ENCODE measurements around the gene NPAS3. TPM values are rescaled to one million over a fixed set of nuclear protein-coding genes. Genes with fewer than 3 reads are reported as not detected.

Gene NPAS3
- total RNA-seq, 1 donor from 2014 or later, result 5.2 TPM

DNA sequence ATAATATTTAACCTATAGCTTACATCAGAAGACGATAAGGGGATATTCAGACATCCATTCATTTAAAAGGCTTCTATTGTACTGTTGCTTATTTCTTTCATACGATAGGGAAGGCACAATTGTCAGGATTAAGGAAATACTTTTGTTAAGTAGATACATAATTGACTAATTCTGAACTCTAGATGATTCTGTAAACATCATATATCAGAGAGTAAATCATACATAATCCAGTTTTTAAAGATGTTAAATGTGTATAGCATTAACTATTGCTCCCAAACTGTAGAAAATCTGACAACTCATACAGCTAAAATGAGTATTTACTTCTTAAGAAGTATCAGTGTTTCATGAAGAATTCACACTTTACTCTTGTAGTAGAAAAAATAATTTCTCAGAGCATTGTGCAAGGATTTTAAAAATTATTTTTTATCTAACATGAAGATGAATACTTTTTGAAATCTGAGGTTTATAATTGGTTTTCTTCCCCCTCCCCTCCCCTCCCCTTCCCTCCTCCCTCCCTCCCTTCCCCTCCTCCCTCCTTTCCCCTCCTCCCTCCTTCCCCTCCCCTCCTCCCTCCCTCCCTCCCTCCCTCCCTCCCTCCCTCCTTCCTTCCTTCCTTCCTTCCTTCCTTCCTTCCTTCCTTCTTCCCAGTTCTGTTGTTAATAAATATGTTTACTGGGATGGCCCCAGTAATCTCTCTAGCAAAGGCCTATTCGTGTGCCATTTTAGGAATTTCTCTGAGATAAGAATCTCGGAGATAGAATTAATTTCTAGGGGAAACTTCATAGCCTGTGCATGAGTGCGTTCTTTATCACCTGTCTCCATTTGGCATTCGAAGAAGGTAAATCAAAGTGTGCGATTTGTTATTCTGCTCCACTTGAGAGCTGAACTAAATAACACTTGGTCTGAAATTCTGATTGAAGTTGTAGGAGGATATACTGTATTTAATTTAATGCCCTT lies 2.3 kb downstream of the NPAS3 start:
- TF ChIP-seq, protein P1, sequence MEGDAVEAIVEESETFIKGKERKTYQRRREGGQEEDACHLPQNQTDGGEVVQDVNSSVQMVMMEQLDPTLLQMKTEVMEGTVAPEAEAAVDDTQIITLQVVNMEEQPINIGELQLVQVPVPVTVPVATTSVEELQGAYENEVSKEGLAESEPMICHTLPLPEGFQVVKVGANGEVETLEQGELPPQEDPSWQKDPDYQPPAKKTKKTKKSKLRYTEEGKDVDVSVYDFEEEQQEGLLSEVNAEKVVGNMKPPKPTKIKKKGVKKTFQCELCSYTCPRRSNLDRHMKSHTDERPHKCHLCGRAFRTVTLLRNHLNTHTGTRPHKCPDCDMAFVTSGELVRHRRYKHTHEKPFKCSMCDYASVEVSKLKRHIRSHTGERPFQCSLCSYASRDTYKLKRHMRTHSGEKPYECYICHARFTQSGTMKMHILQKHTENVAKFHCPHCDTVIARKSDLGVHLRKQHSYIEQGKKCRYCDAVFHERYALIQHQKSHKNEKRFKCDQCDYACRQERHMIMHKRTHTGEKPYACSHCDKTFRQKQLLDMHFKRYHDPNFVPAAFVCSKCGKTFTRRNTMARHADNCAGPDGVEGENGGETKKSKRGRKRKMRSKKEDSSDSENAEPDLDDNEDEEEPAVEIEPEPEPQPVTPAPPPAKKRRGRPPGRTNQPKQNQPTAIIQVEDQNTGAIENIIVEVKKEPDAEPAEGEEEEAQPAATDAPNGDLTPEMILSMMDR (IDR thresholded peaks at IDR 0.05; ENCODE audit: unreplicated experiment), result no peak
- no peaks in the 10 kb centered on the region for H3K36me3 Mint-ChIP-seq
- H3K27me3 Mint-ChIP-seq (ENCODE audit: low read depth), result peaks cover 58% of the 10 kb centered on the region
- H3K9me3 Mint-ChIP-seq, result no peaks in the 10 kb centered on the region
- no peak overlapping the region for H3K4me3 Mint-ChIP-seq
- no peak overlapping the region for H3K27ac Mint-ChIP-seq
- no peak for DNase-seq (ENCODE audit: low spot score in 2 of 2, unreplicated experiment in 2 of 2)
- H3K4me1 Mint-ChIP-seq, result peaks cover 19% of the 10 kb centered on the region

DNA sequence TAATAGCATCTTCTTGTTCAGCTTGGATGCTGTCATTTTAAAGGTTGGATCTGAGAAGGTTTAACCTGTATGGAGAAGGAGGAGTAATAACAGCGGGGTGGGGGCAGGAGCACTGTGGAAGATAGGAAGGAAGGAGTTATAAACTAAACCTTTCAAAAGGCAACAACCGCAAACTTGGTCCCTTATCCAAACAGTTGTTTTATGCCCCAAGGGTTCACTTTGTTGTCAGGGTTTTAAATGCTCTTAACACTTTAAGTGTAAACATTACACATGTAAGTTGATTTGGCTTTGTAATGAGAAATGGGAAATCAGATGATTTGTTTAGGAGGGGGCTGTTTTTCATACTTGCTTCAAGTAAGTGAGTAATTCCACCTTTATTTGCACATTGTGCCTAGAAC lies 3.0 kb downstream of the NPAS3 start:
- peaks cover 19% of the 10 kb centered on the region for H3K4me1 Mint-ChIP-seq
- TF ChIP-seq, protein P1 (IDR thresholded peaks at IDR 0.05; ENCODE audit: unreplicated experiment), result no peak
- no peak for DNase-seq (ENCODE audit: low spot score in 2 of 2, unreplicated experiment in 2 of 2)
- no peaks in the 10 kb centered on the region for H3K9me3 Mint-ChIP-seq
- H3K36me3 Mint-ChIP-seq, result no peaks in the 10 kb centered on the region
- H3K27ac Mint-ChIP-seq, result no peak overlapping the region
- H3K4me3 Mint-ChIP-seq, result no peak overlapping the region
- H3K27me3 Mint-ChIP-seq (ENCODE audit: low read depth), result peaks cover 55% of the 10 kb centered on the region

GRCh38 chr14:32947081-32947480 lies 8.4 kb downstream of the NPAS3 start:
- Mint-ChIP-seq H3K9me3 (no peaks in the 10 kb centered on the region), H3K4me1 (no peaks in the 10 kb centered on the region), H3K27me3 (ENCODE audit: low read depth) (peaks cover 44% of the 10 kb centered on the region), H3K36me3 (no peaks in the 10 kb centered on the region), H3K27ac (no peak overlapping the region), H3K4me3 (no peak overlapping the region)
- TF ChIP-seq, protein P1 (IDR thresholded peaks at IDR 0.05; ENCODE audit: unreplicated experiment), result no peak
- no peak for DNase-seq (ENCODE audit: low spot score in 2 of 2, unreplicated experiment in 2 of 2)

GRCh38 chr14:32947792-32948191 lies 9.1 kb downstream of the NPAS3 start:
- H3K9me3 Mint-ChIP-seq, result no peaks in the 10 kb centered on the region
- no peak overlapping the region for H3K4me3 Mint-ChIP-seq

GRCh38 chr14:32950584-32950983 lies 11.9 kb downstream of the NPAS3 start:
- Mint-ChIP-seq H3K4me1 (no peaks in the 10 kb centered on the region), H3K27me3 (ENCODE audit: low read depth) (peaks cover 22% of the 10 kb centered on the region)
- DNase-seq (ENCODE audit: low spot score in 2 of 2, unreplicated experiment in 2 of 2), result no peak

More at GRCh38 chr14:32947792-32948191, 9.1 kb downstream of the NPAS3 start:
- Mint-ChIP-seq H3K36me3 (no peaks in the 10 kb centered on the region), H3K27me3 (ENCODE audit: low read depth) (peaks cover 38% of the 10 kb centered on the region), H3K27ac (no peak overlapping the region), H3K4me1 (no peaks in the 10 kb centered on the region)
- TF ChIP-seq, protein P1 (IDR thresholded peaks at IDR 0.05; ENCODE audit: unreplicated experiment), result no peak
- no peak for DNase-seq (ENCODE audit: low spot score in 2 of 2, unreplicated experiment in 2 of 2)

More at GRCh38 chr14:32950584-32950983, 11.9 kb downstream of the NPAS3 start:
- TF ChIP-seq, protein P1 (IDR thresholded peaks at IDR 0.05; ENCODE audit: unreplicated experiment), result no peak
- Mint-ChIP-seq H3K4me3 (no peak overlapping the region), H3K9me3 (no peaks in the 10 kb centered on the region), H3K36me3 (no peaks in the 10 kb centered on the region), H3K27ac (no peak overlapping the region)

Data from mesothelial cell of epicardium (in vitro differentiated cells).